GM23248 (cell line): ENCODE measurements around the gene TRPM3. TPM values are rescaled to one million over a fixed set of nuclear protein-coding genes. Genes with fewer than 3 reads are reported as not detected.

Experiments used
- DNase-seq: peaks from one replicate; pipeline ENCODE4 v3.0.0-alpha.2; 2015
- H2AFZ ChIP-seq: fragments of 200-600 bp; sonication (generic); 2 replicates; pipeline ENCODE4 v1.6.1; 2016; ENCODE audit warnings: antibody characterized with exemption
- H3F3A ChIP-seq: fragments of 200-600 bp; sonication (generic); 2 replicates; pipeline ENCODE4 v1.6.1; 2016; ENCODE audit warnings: mild to moderate bottlenecking, antibody characterized with exemption, mixed run types; ENCODE audit not compliant: insufficient read depth
- H3K27ac ChIP-seq: fragments of 200-600 bp; sonication (generic); 2 replicates; pipeline ENCODE4 v1.5.1; 2016; ENCODE audit warnings: mild to moderate bottlenecking
- H3K27me3 ChIP-seq: fragments of 200-600 bp; sonication (generic); replicated peaks from 2 replicates; pipeline ENCODE4 v1.6.1; 2016; ENCODE audit warnings: mild to moderate bottlenecking; ENCODE audit not compliant: insufficient read depth
- H3K36me3 ChIP-seq: fragments of 200-600 bp; sonication (generic); 2 replicates; pipeline ENCODE4 v1.6.1; 2016; ENCODE audit warnings: low read depth, mild to moderate bottlenecking
- H3K4me1 ChIP-seq: fragments of 200-600 bp; sonication (generic); 2 replicates; pipeline ENCODE4 v1.6.1; 2016; ENCODE audit warnings: mild to moderate bottlenecking; ENCODE audit not compliant: insufficient read depth
- H3K4me2 ChIP-seq: fragments of 200-600 bp; sonication (generic); one replicate; pipeline ENCODE4 v1.6.1; 2016; ENCODE audit warnings: mild to moderate bottlenecking; ENCODE audit not compliant: unreplicated experiment
- H3K4me3 ChIP-seq: fragments of 200-600 bp; sonication (generic); 2 replicates; pipeline ENCODE4 v1.5.1; 2016; ENCODE audit warnings: mild to moderate bottlenecking
- H3K79me2 ChIP-seq: fragments of 200-600 bp; sonication (generic); 2 replicates; pipeline ENCODE4 v1.6.1; 2016; ENCODE audit warnings: mild to moderate bottlenecking; ENCODE audit not compliant: insufficient read depth
- H3K9ac ChIP-seq: fragments of 200-600 bp; sonication (generic); 2 replicates; pipeline ENCODE4 v1.6.1; 2016; ENCODE audit warnings: mild to moderate bottlenecking
- H3K9me2 ChIP-seq: fragments of 200-600 bp; sonication (generic); 2 replicates; pipeline ENCODE4 v1.6.1; 2016; ENCODE audit warnings: mixed run types, mild to moderate bottlenecking, moderate library complexity; ENCODE audit not compliant: insufficient read depth
- H3K9me3 ChIP-seq: fragments of 200-600 bp; sonication (generic); one replicate; pipeline ENCODE4 v1.6.1; 2017; ENCODE audit warnings: low read depth
- H4K20me1 ChIP-seq: fragments of 200-600 bp; sonication (generic); 2 replicates; pipeline ENCODE4 v1.6.0; 2016; ENCODE audit not compliant: insufficient read depth
- EZH2 ChIP-seq: fragments of 200-600 bp; sonication (generic); IDR thresholded peaks from 2 replicates; pipeline ENCODE4 v1.6.1; 2018; ENCODE audit warnings: antibody characterized with exemption, mild to moderate bottlenecking; ENCODE audit not compliant: insufficient read depth, poor library complexity, severe bottlenecking
- EZH2phosphoT487 ChIP-seq: fragments of 200-600 bp; sonication (generic); IDR thresholded peaks from 2 replicates; pipeline ENCODE4 v1.6.1; 2018; ENCODE audit warnings: antibody characterized with exemption, moderate library complexity, mild to moderate bottlenecking, low read depth; ENCODE audit not compliant: insufficient read depth
- WGBS, 2 experiments: methylation state at CpG; one replicate each; pipeline ENCODE4 v1.1.6; 2015 to 2017; ENCODE audit warnings: low lambda C conversion rate in 2 of 2, low coverage in 1 of 2; ENCODE audit errors: missing lambda C conversion rate in 2 of 2; 5-methylcytosine and 5-hydroxymethylcytosine counted together
- in situ Hi-C: fragments of 300-500 bp; cut with MboI; formaldehyde crosslinking; loops from 2 replicates; pipeline ENCODE4 v1.15.0; 2020
- polyA plus RNA-seq: library from polyadenylated mRNA; unstranded; fragments of >200 nt; fragmentation: Nextera tagmentation; extraction: Ambion mirVana; gene quantifications from 2 replicates; pipeline ENCODE4 v1.2.1, GENCODE V29; 2016
- total RNA-seq: library from RNA; depleted of rRNA; stranded (reverse); fragments of >200 nt; shearing (Covaris generic); gene quantifications from 2 replicates; pipeline ENCODE4 v1.2.3, GENCODE V29; 2014

The TRPM3 gene
- total and polyA plus RNA-seq, 2 experiments from 2014 or later = not detected

GRCh38 chr9:70893580-70894122 is 227.8 kb downstream of the TRPM3 start:
- Histone ChIP-seq H2AFZ (no peak overlapping the region), H4K20me1 (no peaks in the 10 kb centered on the region), H3K9ac (no peak overlapping the region), H3K27me3 (peaks cover 34% of the 10 kb centered on the region), H3K9me3 (no peaks in the 10 kb centered on the region), H3K4me1 (no peaks in the 10 kb centered on the region), H3K79me2 (no peaks in the 10 kb centered on the region), H3K9me2 (no peaks in the 10 kb centered on the region), H3K4me2 (no peak overlapping the region), H3F3A (no peaks in the 10 kb centered on the region), H3K4me3 (no peak overlapping the region), H3K27ac (no peak overlapping the region), H3K36me3 (no peaks in the 10 kb centered on the region)
- DNase-seq = no peak
- TF ChIP-seq EZH2phosphoT487 = no peak
- TF ChIP-seq EZH2 = no peak
- in situ Hi-C loops = no loop called here
- WGBS, 2 experiments = 65 to 68% methylated on average over 4 of the region's 4 CpGs

GRCh38 chr9:70888471-70888870 is 232.9 kb downstream of the TRPM3 start:
- Histone ChIP-seq H3K9me3 (no peaks in the 10 kb centered on the region), H3K4me3 (no peak overlapping the region), H2AFZ (no peak overlapping the region), H3K9me2 (no peaks in the 10 kb centered on the region), H4K20me1 (no peaks in the 10 kb centered on the region), H3K27ac (no peak overlapping the region), H3K4me2 (no peak overlapping the region), H3K36me3 (no peaks in the 10 kb centered on the region), H3K27me3 (peaks cover 24% of the 10 kb centered on the region; the same call in 1 of the 2 replicates), H3K79me2 (no peaks in the 10 kb centered on the region), H3F3A (no peaks in the 10 kb centered on the region), H3K4me1 (no peaks in the 10 kb centered on the region), H3K9ac (no peak overlapping the region)
- WGBS, 2 experiments = 52 to 68% methylated on average over 1 of the region's 1 CpG
- no peak for TF ChIP-seq EZH2
- TF ChIP-seq EZH2phosphoT487 = no peak
- in situ Hi-C loops = no loop called here
- DNase-seq = no peak

- no peaks in the 10 kb centered on the region for H4K20me1 ChIP-seq
- H3K9ac ChIP-seq = no peak overlapping the region
- no peaks in the 10 kb centered on the region for H3K9me3 ChIP-seq
- no peaks in the 10 kb centered on the region for H3K79me2 ChIP-seq
- no peaks in the 10 kb centered on the region for H3F3A ChIP-seq
- no peak for DNase-seq
- no peak for TF ChIP-seq EZH2
- no peak for TF ChIP-seq EZH2phosphoT487
- in situ Hi-C loops = no loop called here
- no peak overlapping the region for H2AFZ ChIP-seq
- 14 to 16% methylated on average over 2 of the region's 2 CpGs for WGBS, 2 experiments
- no peaks in the 10 kb centered on the region for H3K36me3 ChIP-seq
- H3K4me1 ChIP-seq = no peaks in the 10 kb centered on the region
- peaks cover 22% of the 10 kb centered on the region; the same call in 1 of the 2 replicates for H3K27me3 ChIP-seq
- no peak overlapping the region for H3K4me2 ChIP-seq
- H3K4me3 ChIP-seq = no peak overlapping the region
- H3K9me2 ChIP-seq = no peaks in the 10 kb centered on the region
- H3K27ac ChIP-seq = no peak overlapping the region
These were observed 233.6 kb downstream of the TRPM3 start for GRCh38 chr9:70887826-70888225.

DNA sequence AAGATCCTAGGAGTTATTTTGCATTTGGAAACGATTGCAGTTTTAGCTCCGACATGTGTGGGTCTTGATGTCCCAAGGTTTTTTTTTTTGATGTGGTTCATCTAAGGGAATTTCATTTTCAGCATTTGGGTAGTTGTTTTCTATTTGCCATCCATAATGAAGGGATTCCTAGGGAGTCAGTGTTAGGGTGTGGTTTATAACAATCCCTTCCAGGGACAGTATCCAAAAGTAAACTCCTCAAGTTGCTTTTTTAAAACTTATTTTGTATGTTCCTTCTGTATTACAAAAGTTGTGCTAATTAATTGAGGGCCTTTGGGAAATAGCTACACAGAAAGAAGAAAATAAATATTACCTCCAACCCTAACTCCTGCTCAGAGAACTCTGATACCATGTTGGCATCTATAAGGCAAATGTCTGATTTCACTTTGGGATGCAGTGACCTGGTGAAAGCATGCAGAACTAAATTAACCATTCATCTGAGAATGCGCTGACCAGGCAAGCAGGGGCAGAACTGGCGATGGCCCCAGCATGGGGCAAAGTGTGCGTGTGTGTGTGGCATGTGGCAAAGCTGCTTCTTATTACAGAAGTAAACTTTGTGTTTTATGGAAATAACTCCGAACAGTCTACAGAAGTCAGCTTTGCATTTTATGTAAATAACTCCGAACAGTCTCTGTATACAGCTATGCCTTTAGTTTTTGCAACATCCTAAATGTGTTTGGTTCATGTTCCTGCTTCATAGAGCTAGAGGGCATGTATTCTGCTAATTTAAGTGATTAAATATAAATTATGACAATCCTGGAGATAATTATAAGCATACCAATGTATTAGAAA is 237.2 kb downstream of the TRPM3 start:
- 25 to 30% methylated on average over 7 of the region's 7 CpGs for WGBS, 2 experiments

More for the DNA sequence above, 237.2 kb downstream of the TRPM3 start:
- Histone ChIP-seq H3F3A (no peaks in the 10 kb centered on the region), H3K27ac (no peak overlapping the region), H3K79me2 (no peaks in the 10 kb centered on the region), H3K4me1 (no peaks in the 10 kb centered on the region), H3K9me2 (no peaks in the 10 kb centered on the region), H3K27me3 (peaks cover 18% of the 10 kb centered on the region), H2AFZ (no peak overlapping the region), H3K9ac (no peak overlapping the region), H3K36me3 (no peaks in the 10 kb centered on the region), H4K20me1 (no peaks in the 10 kb centered on the region), H3K9me3 (no peaks in the 10 kb centered on the region), H3K4me3 (no peak overlapping the region), H3K4me2 (no peak overlapping the region)
- in situ Hi-C loops = no loop called here
- no peak for TF ChIP-seq EZH2phosphoT487
- TF ChIP-seq EZH2 = no peak
- no peak for DNase-seq
